GM23338 (cell line): ENCODE measurements around the gene PTRHD1.

ENCODE experiments used
- CREB1 ChIP-seq: fragments of 250-450 bp; sonication (Bioruptor Pico); IDR thresholded peaks from 2 replicates; pipeline ENCODE4 v1.5.0; 2020; ENCODE audit warnings: low read depth, mild to moderate bottlenecking, moderate library complexity
- CTCF ChIP-seq, 2 experiments: fragments of 200-600 bp in 1 of 2; sonication (generic) in 1 of 2; conservative IDR thresholded peaks; 2 replicates each; pipeline versions ENCODE4 v1.5.1 to v1.6.1; 2016 to 2017; ENCODE audit warnings: antibody characterized with exemption in 2 of 2, low read depth in 2 of 2, mild to moderate bottlenecking in 2 of 2, moderate library complexity in 1 of 2
- EZH2 ChIP-seq: fragments of 200-600 bp; sonication (generic); IDR thresholded peaks from one replicate; pipeline ENCODE4 v1.8.0; 2017; ENCODE audit warnings: antibody characterized with exemption, mild to moderate bottlenecking, low read depth; ENCODE audit not compliant: unreplicated experiment
- EZH2phosphoT487 ChIP-seq: fragments of 200-600 bp; sonication (generic); IDR thresholded peaks from one replicate; pipeline ENCODE4 v1.8.1; 2018; ENCODE audit warnings: antibody characterized with exemption; ENCODE audit not compliant: unreplicated experiment
- POLR2AphosphoS5 ChIP-seq: IDR thresholded peaks from 2 replicates; pipeline ENCODE4 v1.6.1; 2016; ENCODE audit warnings: antibody characterized with exemption, low read depth
- ZNF114 ChIP-seq: fragments of 250-450 bp; sonication (Bioruptor Pico); IDR thresholded peaks from 2 replicates; pipeline ENCODE4 v1.5.0; 2020; ENCODE audit warnings: mild to moderate bottlenecking, moderate library complexity
- TF ChIP-seq, protein P1 (sequence below): IDR thresholded peaks from one replicate; pipeline ENCODE4 v1.6.1; 2018; ENCODE audit warnings: antibody characterized with exemption; ENCODE audit not compliant: unreplicated experiment

DNA sequence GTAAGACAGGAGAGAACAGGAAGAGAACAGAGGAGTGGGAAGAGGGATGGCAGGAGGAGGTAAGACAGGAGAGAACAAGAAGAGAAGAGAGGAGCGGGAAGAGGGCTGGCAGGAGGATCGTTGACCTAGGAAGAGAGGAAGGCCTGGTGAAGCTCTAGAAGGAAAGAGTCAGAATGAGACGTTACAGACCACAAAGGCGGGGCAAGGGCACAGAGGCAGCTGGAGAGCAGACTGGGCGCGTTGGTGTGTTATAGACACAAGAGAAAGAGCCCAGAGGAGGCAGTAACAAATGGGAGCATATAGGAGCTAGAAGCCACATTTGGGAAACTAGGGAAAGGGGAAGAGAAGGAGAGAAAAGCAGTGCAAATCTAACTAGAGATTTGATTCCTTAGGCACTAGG is 26.6 kb downstream of the PTRHD1 start:
- no peak for TF ChIP-seq CTCF (conservative IDR thresholded peaks at IDR 0.05; ENCODE audit: low read depth in 2 of 2)
- TF ChIP-seq EZH2, result no peak
- no peak for TF ChIP-seq POLR2AphosphoS5
- no peak for TF ChIP-seq CREB1 (CRISPR knock-in tag)
- TF ChIP-seq, protein P1, sequence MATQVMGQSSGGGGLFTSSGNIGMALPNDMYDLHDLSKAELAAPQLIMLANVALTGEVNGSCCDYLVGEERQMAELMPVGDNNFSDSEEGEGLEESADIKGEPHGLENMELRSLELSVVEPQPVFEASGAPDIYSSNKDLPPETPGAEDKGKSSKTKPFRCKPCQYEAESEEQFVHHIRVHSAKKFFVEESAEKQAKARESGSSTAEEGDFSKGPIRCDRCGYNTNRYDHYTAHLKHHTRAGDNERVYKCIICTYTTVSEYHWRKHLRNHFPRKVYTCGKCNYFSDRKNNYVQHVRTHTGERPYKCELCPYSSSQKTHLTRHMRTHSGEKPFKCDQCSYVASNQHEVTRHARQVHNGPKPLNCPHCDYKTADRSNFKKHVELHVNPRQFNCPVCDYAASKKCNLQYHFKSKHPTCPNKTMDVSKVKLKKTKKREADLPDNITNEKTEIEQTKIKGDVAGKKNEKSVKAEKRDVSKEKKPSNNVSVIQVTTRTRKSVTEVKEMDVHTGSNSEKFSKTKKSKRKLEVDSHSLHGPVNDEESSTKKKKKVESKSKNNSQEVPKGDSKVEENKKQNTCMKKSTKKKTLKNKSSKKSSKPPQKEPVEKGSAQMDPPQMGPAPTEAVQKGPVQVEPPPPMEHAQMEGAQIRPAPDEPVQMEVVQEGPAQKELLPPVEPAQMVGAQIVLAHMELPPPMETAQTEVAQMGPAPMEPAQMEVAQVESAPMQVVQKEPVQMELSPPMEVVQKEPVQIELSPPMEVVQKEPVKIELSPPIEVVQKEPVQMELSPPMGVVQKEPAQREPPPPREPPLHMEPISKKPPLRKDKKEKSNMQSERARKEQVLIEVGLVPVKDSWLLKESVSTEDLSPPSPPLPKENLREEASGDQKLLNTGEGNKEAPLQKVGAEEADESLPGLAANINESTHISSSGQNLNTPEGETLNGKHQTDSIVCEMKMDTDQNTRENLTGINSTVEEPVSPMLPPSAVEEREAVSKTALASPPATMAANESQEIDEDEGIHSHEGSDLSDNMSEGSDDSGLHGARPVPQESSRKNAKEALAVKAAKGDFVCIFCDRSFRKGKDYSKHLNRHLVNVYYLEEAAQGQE, result no peak
- TF ChIP-seq ZNF114, result no peak
- no peak for TF ChIP-seq EZH2phosphoT487
